ENCODE measurements around the gene IMMT. TPM values are rescaled to one million over a fixed set of nuclear protein-coding genes. Genes with fewer than 3 reads are reported as not detected.
A peak's percentile ranks its signal among the peaks of the same experiment; 100 is the strongest.

Gene IMMT
- total RNA-seq, 4 donors from 2014 or later, result 9.7 to 63.0 (median 36.2) TPM

- TF ChIP-seq POLR2A (IDR thresholded peaks at IDR 0.05), result peak; percentile 13 to 24
- TF ChIP-seq CTCF (IDR thresholded peaks at IDR 0.05), result no peak
- Histone ChIP-seq H3K36me3 (no peaks in the 10 kb centered on the region), H3K9me3 (no peaks in the 10 kb centered on the region), H3K4me1 (peaks cover 5 to 22% of the 10 kb centered on the region in 2 donors), H3K4me3 (no peak overlapping the region), H3K27ac (peak overlapping the region; percentile 78 to 82), H3K27me3 (no peaks in the 10 kb centered on the region)
- intact Hi-C loops (cut with DNase I; ENCODE audit: low total_unique reads), result loop anchor here (5.0 kb wide), 1 partner anchor 144 kb away; no protein-coding TSS in a partner anchor
- peak; percentile 80 to 89 for DNase-seq
Observed at GRCh38 chr2:86223140-86223926, 28.1 kb upstream of the IMMT start.

GRCh38 chr2:86221066-86221684 is 25.9 kb upstream of the IMMT start:
- Histone ChIP-seq H3K9me3 (no peaks in the 10 kb centered on the region), H3K27me3 (no peaks in the 10 kb centered on the region), H3K4me3 (no peak overlapping the region), H3K27ac (peak overlapping the region; percentile 78 to 82), H3K4me1 (peaks cover 5 to 22% of the 10 kb centered on the region in 2 donors), H3K36me3 (no peaks in the 10 kb centered on the region)
- intact Hi-C loops (cut with DNase I; ENCODE audit: low total_unique reads), result loop anchor here (5.0 kb wide), 1 partner anchor 146 kb away; no protein-coding TSS in a partner anchor
- TF ChIP-seq POLR2A (IDR thresholded peaks at IDR 0.05) (no peak), CTCF (IDR thresholded peaks at IDR 0.05) (peak; percentile 85 to 92 (median 90))
- peak; percentile 54 to 63 for DNase-seq

GRCh38 chr2:86219896-86220295 is 24.6 kb upstream of the IMMT start:
- Histone ChIP-seq H3K27ac (no peak overlapping the region), H3K36me3 (no peaks in the 10 kb centered on the region), H3K9me3 (no peaks in the 10 kb centered on the region), H3K4me1 (peaks cover 5 to 16% of the 10 kb centered on the region in 2 donors), H3K27me3 (no peaks in the 10 kb centered on the region), H3K4me3 (no peak overlapping the region)
- TF ChIP-seq POLR2A (IDR thresholded peaks at IDR 0.05), result no peak
- no peak for TF ChIP-seq CTCF (IDR thresholded peaks at IDR 0.05)
- intact Hi-C loops (cut with DNase I; ENCODE audit: low total_unique reads), result loop anchor here (5.0 kb wide), 1 partner anchor 147 kb away; no protein-coding TSS in a partner anchor
- DNase-seq, result no peak

GRCh38 chr2:86218124-86218523 is 22.9 kb upstream of the IMMT start:
- Histone ChIP-seq H3K4me1 (peaks cover 5 to 7% of the 10 kb centered on the region in 2 donors), H3K27me3 (no peaks in the 10 kb centered on the region), H3K27ac (no peak overlapping the region), H3K4me3 (no peak overlapping the region), H3K36me3 (no peaks in the 10 kb centered on the region), H3K9me3 (no peaks in the 10 kb centered on the region)
- no peak for DNase-seq
- TF ChIP-seq CTCF (IDR thresholded peaks at IDR 0.05), result no peak
- no peak for TF ChIP-seq POLR2A (IDR thresholded peaks at IDR 0.05)
- intact Hi-C loops (cut with DNase I; ENCODE audit: low total_unique reads), result no loop called here
